Iris pigment epithelial cell (primary cell): ENCODE results near the gene DMWD.

Experiments
- DNase-seq: peaks from one replicate; pipeline ENCODE4 v3.0.0-alpha.2; 2011; ENCODE audit warnings: low read depth

Gene DMWD

GRCh38 chr19:45785781-45786532, 6.7 kb downstream of the DMWD start:
- no peak for DNase-seq

- no peak for DNase-seq
Measured at GRCh38 chr19:45785097-45785496, 7.5 kb downstream of the DMWD start.

- no peak for DNase-seq
Measured at GRCh38 chr19:45784096-45784495, 8.5 kb downstream of the DMWD start.

GRCh38 chr19:45782820-45783785, 9.5 kb downstream of the DMWD start:
- peak; percentile 68 for DNase-seq

- DNase-seq: no peak
Measured at GRCh38 chr19:45782162-45782691, 10.4 kb downstream of the DMWD start, which contains the start of gene DMPK. TSS of gene DMPK (minus strand) at chr19:45782490. CDS start at chr19:45782352, 138 bp downstream.

- no peak for DNase-seq
Measured at GRCh38 chr19:45781214-45782161, 11.2 kb downstream of the DMWD start.

- DNase-seq: no peak
Measured at GRCh38 chr19:45780448-45781213, 12.0 kb downstream of the DMWD start.

GRCh38 chr19:45780146-45780447, 12.5 kb downstream of the DMWD start:
- no peak for DNase-seq

GRCh38 chr19:45779231-45780145, 13.2 kb downstream of the DMWD start:
- peak; percentile 64 for DNase-seq

GRCh38 chr19:45778010-45778661, 14.5 kb downstream of the DMWD start:
- no peak for DNase-seq

- no peak for DNase-seq
Measured at GRCh38 chr19:45777395-45777961, 15.2 kb downstream of the DMWD start.

GRCh38 chr19:45774765-45775164, 17.9 kb downstream of the DMWD start:
- no peak for DNase-seq

- DNase-seq: no peak
Measured at GRCh38 chr19:45773384-45773783, 19.3 kb downstream of the DMWD start.

- no peak for DNase-seq
Measured at GRCh38 chr19:45772912-45773311, 19.7 kb downstream of the DMWD start.

GRCh38 chr19:45772130-45772840, 20.4 kb downstream of the DMWD start:
- no peak for DNase-seq

- DNase-seq: no peak
Measured at GRCh38 chr19:45771311-45771933, 21.2 kb downstream of the DMWD start.

GRCh38 chr19:45770192-45771101, 22.2 kb downstream of the DMWD start:
- DNase-seq: peak; percentile 99
